Measurements from ENCODE around the gene TBC1D22A.
"Not testable (repeated sequence)": the region's sequence is repeated elsewhere in the genome, so short reads cannot be mapped to it uniquely, and the experiment has no call there.

Gene TBC1D22A

GRCh38 chr22:46974631-46975585 is 212.5 kb downstream of the TBC1D22A start:
- H3K9me3 ChIP-seq (ENCODE audit: control insufficient read depth, insufficient read depth, low read length), result no peaks in the 10 kb centered on the region
- no peak overlapping the region for H3K9ac ChIP-seq (ENCODE audit: low read depth, low read length)
- H3K36me3 ChIP-seq (ENCODE audit: insufficient read depth, low read length), result no peaks in the 10 kb centered on the region; the same call in 1 of the 2 replicates
- no peaks in the 10 kb centered on the region for H3K4me1 ChIP-seq (ENCODE audit: insufficient read depth, low read length)

- Histone ChIP-seq H3K4me1 (ENCODE audit: insufficient read depth, low read length) (no peaks in the 10 kb centered on the region), H3K36me3 (ENCODE audit: insufficient read depth, low read length) (no peaks in the 10 kb centered on the region; the same call in 1 of the 2 replicates), H3K9ac (ENCODE audit: low read depth, low read length) (no peak overlapping the region), H3K9me3 (ENCODE audit: control insufficient read depth, insufficient read depth, low read length) (no peaks in the 10 kb centered on the region)
Measured at GRCh38 chr22:46976143-46976542, 213.7 kb downstream of the TBC1D22A start.

- Histone ChIP-seq H3K9me3 (ENCODE audit: control insufficient read depth, insufficient read depth, low read length) (no peaks in the 10 kb centered on the region), H3K4me1 (ENCODE audit: insufficient read depth, low read length) (no peaks in the 10 kb centered on the region), H3K9ac (ENCODE audit: low read depth, low read length) (no peak overlapping the region), H3K36me3 (ENCODE audit: insufficient read depth, low read length) (no peaks in the 10 kb centered on the region; the same call in 1 of the 2 replicates)
Measured at GRCh38 chr22:46976598-46976997, 214.1 kb downstream of the TBC1D22A start.

- no peak overlapping the region for H3K9ac ChIP-seq (ENCODE audit: low read depth, low read length)
- H3K36me3 ChIP-seq (ENCODE audit: insufficient read depth, low read length), result no peaks in the 10 kb centered on the region; the same call in 1 of the 2 replicates
- H3K4me1 ChIP-seq (ENCODE audit: insufficient read depth, low read length), result no peaks in the 10 kb centered on the region
- H3K9me3 ChIP-seq (ENCODE audit: control insufficient read depth, insufficient read depth, low read length), result no peaks in the 10 kb centered on the region
Measured at GRCh38 chr22:46977656-46978343, 215.3 kb downstream of the TBC1D22A start.

GRCh38 chr22:46978668-46979067 is 216.2 kb downstream of the TBC1D22A start:
- not testable (repeated sequence) for H3K4me1 ChIP-seq (ENCODE audit: insufficient read depth, low read length); H3K36me3 ChIP-seq (ENCODE audit: insufficient read depth, low read length); H3K9ac ChIP-seq (ENCODE audit: low read depth, low read length); H3K9me3 ChIP-seq (ENCODE audit: control insufficient read depth, insufficient read depth, low read length)

GRCh38 chr22:46979506-46979905 is 217.1 kb downstream of the TBC1D22A start:
- Histone ChIP-seq H3K36me3 (ENCODE audit: insufficient read depth, low read length) (no peaks in the 10 kb centered on the region; the same call in 1 of the 2 replicates), H3K9ac (ENCODE audit: low read depth, low read length) (no peak overlapping the region), H3K9me3 (ENCODE audit: control insufficient read depth, insufficient read depth, low read length) (no peaks in the 10 kb centered on the region), H3K4me1 (ENCODE audit: insufficient read depth, low read length) (no peaks in the 10 kb centered on the region)

- Histone ChIP-seq H3K9me3 (ENCODE audit: control insufficient read depth, insufficient read depth, low read length) (no peaks in the 10 kb centered on the region), H3K9ac (ENCODE audit: low read depth, low read length) (no peak overlapping the region), H3K36me3 (ENCODE audit: insufficient read depth, low read length) (no peaks in the 10 kb centered on the region; the same call in 1 of the 2 replicates), H3K4me1 (ENCODE audit: insufficient read depth, low read length) (no peaks in the 10 kb centered on the region)
Measured at GRCh38 chr22:46980392-46980791, 217.9 kb downstream of the TBC1D22A start.

- Histone ChIP-seq H3K9ac (ENCODE audit: low read depth, low read length) (no peak overlapping the region), H3K36me3 (ENCODE audit: insufficient read depth, low read length) (no peaks in the 10 kb centered on the region; the same call in 1 of the 2 replicates), H3K9me3 (ENCODE audit: control insufficient read depth, insufficient read depth, low read length) (no peaks in the 10 kb centered on the region), H3K4me1 (ENCODE audit: insufficient read depth, low read length) (no peaks in the 10 kb centered on the region)
Measured at GRCh38 chr22:46982635-46983034, 220.2 kb downstream of the TBC1D22A start.

GRCh38 chr22:46983046-46983445 is 220.6 kb downstream of the TBC1D22A start:
- H3K9me3 ChIP-seq (ENCODE audit: control insufficient read depth, insufficient read depth, low read length), result no peaks in the 10 kb centered on the region

GRCh38 chr22:46984751-46985506 is 222.5 kb downstream of the TBC1D22A start:
- Histone ChIP-seq H3K36me3 (ENCODE audit: insufficient read depth, low read length) (no peaks in the 10 kb centered on the region), H3K9me3 (ENCODE audit: control insufficient read depth, insufficient read depth, low read length) (no peaks in the 10 kb centered on the region), H3K4me1 (ENCODE audit: insufficient read depth, low read length) (no peaks in the 10 kb centered on the region), H3K9ac (ENCODE audit: low read depth, low read length) (no peak overlapping the region)

More at GRCh38 chr22:46983046-46983445, 220.6 kb downstream of the TBC1D22A start:
- H3K36me3 ChIP-seq (ENCODE audit: insufficient read depth, low read length), result no peaks in the 10 kb centered on the region; the same call in 1 of the 2 replicates
- no peak overlapping the region for H3K9ac ChIP-seq (ENCODE audit: low read depth, low read length)
- no peaks in the 10 kb centered on the region for H3K4me1 ChIP-seq (ENCODE audit: insufficient read depth, low read length)

GRCh38 chr22:46985507-46985882 is 223.0 kb downstream of the TBC1D22A start:
- Histone ChIP-seq H3K9me3 (ENCODE audit: control insufficient read depth, insufficient read depth, low read length) (no peaks in the 10 kb centered on the region), H3K4me1 (ENCODE audit: insufficient read depth, low read length) (no peaks in the 10 kb centered on the region), H3K36me3 (ENCODE audit: insufficient read depth, low read length) (no peaks in the 10 kb centered on the region), H3K9ac (ENCODE audit: low read depth, low read length) (no peak overlapping the region)

- Histone ChIP-seq H3K9ac (ENCODE audit: low read depth, low read length) (no peak overlapping the region), H3K36me3 (ENCODE audit: insufficient read depth, low read length) (no peaks in the 10 kb centered on the region), H3K4me1 (ENCODE audit: insufficient read depth, low read length) (no peaks in the 10 kb centered on the region), H3K9me3 (ENCODE audit: control insufficient read depth, insufficient read depth, low read length) (no peaks in the 10 kb centered on the region)
Measured at GRCh38 chr22:46986788-46987187, 224.3 kb downstream of the TBC1D22A start.

- Histone ChIP-seq H3K36me3 (ENCODE audit: insufficient read depth, low read length) (no peaks in the 10 kb centered on the region), H3K9me3 (ENCODE audit: control insufficient read depth, insufficient read depth, low read length) (no peaks in the 10 kb centered on the region), H3K9ac (ENCODE audit: low read depth, low read length) (no peak overlapping the region), H3K4me1 (ENCODE audit: insufficient read depth, low read length) (no peaks in the 10 kb centered on the region; the same call in 1 of the 2 replicates)
Measured at GRCh38 chr22:46990937-46991550, 228.6 kb downstream of the TBC1D22A start.

- Histone ChIP-seq H3K9ac (ENCODE audit: low read depth, low read length) (no peak overlapping the region), H3K36me3 (ENCODE audit: insufficient read depth, low read length) (no peaks in the 10 kb centered on the region), H3K9me3 (ENCODE audit: control insufficient read depth, insufficient read depth, low read length) (no peaks in the 10 kb centered on the region), H3K4me1 (ENCODE audit: insufficient read depth, low read length) (no peaks in the 10 kb centered on the region; the same call in 1 of the 2 replicates)
Measured at GRCh38 chr22:46991666-46992065, 229.2 kb downstream of the TBC1D22A start.

Data from ES-I3 (cell line).